ENCODE data around the gene ENDOD1. TPM values are rescaled to one million over a fixed set of nuclear protein-coding genes. Genes with fewer than 3 reads are reported as not detected.
"Not testable (repeated sequence)": the region's sequence is repeated elsewhere in the genome, so short reads cannot be mapped to it uniquely, and the experiment has no call there.

The ENDOD1 gene
- polyA plus RNA-seq (ENCODE audit: insufficient read length in 4 of 4): 10 to 100 TPM; 18.8 to 23.2 (median 21.6) TPM

GRCh38 chr11:95089620-95090542, at the start of gene ENDOD1:
ENDOD1 (plus strand) TSS chr11:95089846; CDS start chr11:95089928, 82 bp downstream.
- peak in 3 of 4 donors; percentile 68 to 78 (median 70) for DNase-seq (ENCODE audit: low read depth in 4 of 4, low spot score in 3 of 4)

- DNase-seq (ENCODE audit: low read depth in 4 of 4, low spot score in 3 of 4): no peak
Measured at GRCh38 chr11:95042239-95042638, 47.4 kb upstream of the ENDOD1 start.

- no peak for DNase-seq (ENCODE audit: low read depth in 4 of 4, low spot score in 3 of 4)
Measured at GRCh38 chr11:95042906-95043305, 46.7 kb upstream of the ENDOD1 start.

GRCh38 chr11:95044010-95044409, 45.6 kb upstream of the ENDOD1 start:
- no peak for DNase-seq (ENCODE audit: low read depth in 4 of 4, low spot score in 3 of 4)

- DNase-seq (ENCODE audit: low read depth in 4 of 4, low spot score in 3 of 4): no peak
Measured at GRCh38 chr11:95045812-95046211, 43.8 kb upstream of the ENDOD1 start.

- DNase-seq (ENCODE audit: low read depth in 4 of 4, low spot score in 3 of 4): not testable (repeated sequence)
Measured at GRCh38 chr11:95049122-95049521, 40.5 kb upstream of the ENDOD1 start, which contains the start of gene KDM4F. KDM4F (plus strand) TSS chr11:95049422.

GRCh38 chr11:95050595-95051202, 38.9 kb upstream of the ENDOD1 start:
- no peak for DNase-seq (ENCODE audit: low read depth in 4 of 4, low spot score in 3 of 4)

GRCh38 chr11:95054356-95054755, 35.3 kb upstream of the ENDOD1 start:
- no peak for DNase-seq (ENCODE audit: low read depth in 4 of 4, low spot score in 3 of 4)

- DNase-seq (ENCODE audit: low read depth in 4 of 4, low spot score in 3 of 4): no peak
Measured at GRCh38 chr11:95055283-95055897, 34.3 kb upstream of the ENDOD1 start.

GRCh38 chr11:95057959-95058358, 31.7 kb upstream of the ENDOD1 start:
- DNase-seq (ENCODE audit: low read depth in 4 of 4, low spot score in 3 of 4): no peak

- DNase-seq (ENCODE audit: low read depth in 4 of 4, low spot score in 3 of 4): no peak
Measured at GRCh38 chr11:95058621-95059020, 31.0 kb upstream of the ENDOD1 start.

GRCh38 chr11:95059046-95059445, 30.6 kb upstream of the ENDOD1 start:
- no peak for DNase-seq (ENCODE audit: low read depth in 4 of 4, low spot score in 3 of 4)

GRCh38 chr11:95065336-95065735, 24.3 kb upstream of the ENDOD1 start:
- no peak for DNase-seq (ENCODE audit: low read depth in 4 of 4, low spot score in 3 of 4)

- no peak for DNase-seq (ENCODE audit: low read depth in 4 of 4, low spot score in 3 of 4)
Measured at GRCh38 chr11:95066716-95067038, 23.0 kb upstream of the ENDOD1 start, which contains the start of gene SRSF8. SRSF8 (plus strand) TSS chr11:95066919; CDS start chr11:95067227, 308 bp downstream.

GRCh38 chr11:95067039-95067840, 22.4 kb upstream of the ENDOD1 start:
- peak in 2 of 4 donors; percentile 56 to 70 for DNase-seq (ENCODE audit: low read depth in 4 of 4, low spot score in 3 of 4)

GRCh38 chr11:95067841-95068219, 21.8 kb upstream of the ENDOD1 start:
- DNase-seq (ENCODE audit: low read depth in 4 of 4, low spot score in 3 of 4): peak in 1 of 4 donors; percentile 20

GRCh38 chr11:95068549-95068948, 21.1 kb upstream of the ENDOD1 start:
- peak in 3 of 4 donors; percentile 56 to 90 (median 89) for DNase-seq (ENCODE audit: low read depth in 4 of 4, low spot score in 3 of 4)

GRCh38 chr11:95070471-95070870, 19.2 kb upstream of the ENDOD1 start:
- DNase-seq (ENCODE audit: low read depth in 4 of 4, low spot score in 3 of 4): no peak

GRCh38 chr11:95072948-95073347, 16.7 kb upstream of the ENDOD1 start:
- no peak for DNase-seq (ENCODE audit: low read depth in 4 of 4, low spot score in 3 of 4)

- no peak for DNase-seq (ENCODE audit: low read depth in 4 of 4, low spot score in 3 of 4)
Measured at GRCh38 chr11:95074792-95075563, 14.7 kb upstream of the ENDOD1 start.

Data from right renal pelvis (tissue), 4 donors.